Astrocyte of the spinal cord (primary cell): Measurements from ENCODE around the gene ATRIP.

Experiments
- DNase-seq: peaks from one replicate; pipeline ENCODE4 v3.0.0; 2011; ENCODE audit warnings: low read depth, low spot score
- H3K4me3 ChIP-seq: 2 replicates; pipeline ENCODE4 v1.5.1; 2011; ENCODE audit warnings: low read depth, mild to moderate bottlenecking, low read length, moderate library complexity
- in situ Hi-C: cut with HindIII; loops from 2 replicates; pipeline ENCODE4 v1.10.0; 2017; ENCODE audit warnings: low sequenced_read_pairs
- TF ChIP-seq, protein P1 (sequence below): IDR thresholded peaks from 2 replicates; pipeline ENCODE4 v1.5.1; 2012; ENCODE audit warnings: low read depth, mild to moderate bottlenecking, low read length, inconsistent platforms

The ATRIP gene

DNA sequence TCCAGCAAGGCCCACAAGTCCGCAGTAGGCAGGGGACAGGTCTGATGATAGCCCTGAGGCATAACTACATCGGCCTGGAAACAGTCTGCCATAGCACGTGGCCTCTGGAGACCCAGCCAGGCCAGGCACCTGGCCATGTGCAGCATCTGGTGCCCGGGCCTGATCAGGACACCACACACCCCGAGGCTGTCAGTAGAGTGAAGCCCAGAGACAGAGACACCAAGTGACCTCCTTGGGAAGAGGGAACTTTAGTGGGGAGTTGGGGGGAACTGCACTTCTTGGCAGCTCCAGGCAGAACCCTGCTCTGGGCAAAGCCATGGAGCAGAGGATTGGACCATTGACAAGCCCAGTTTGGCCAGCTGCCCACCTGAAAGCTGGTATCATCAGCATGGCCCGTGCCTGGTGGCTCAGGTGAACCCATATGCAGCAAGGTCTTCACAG is 56.2 kb downstream of the ATRIP start:
- in situ Hi-C loops: no loop called here

DNA sequence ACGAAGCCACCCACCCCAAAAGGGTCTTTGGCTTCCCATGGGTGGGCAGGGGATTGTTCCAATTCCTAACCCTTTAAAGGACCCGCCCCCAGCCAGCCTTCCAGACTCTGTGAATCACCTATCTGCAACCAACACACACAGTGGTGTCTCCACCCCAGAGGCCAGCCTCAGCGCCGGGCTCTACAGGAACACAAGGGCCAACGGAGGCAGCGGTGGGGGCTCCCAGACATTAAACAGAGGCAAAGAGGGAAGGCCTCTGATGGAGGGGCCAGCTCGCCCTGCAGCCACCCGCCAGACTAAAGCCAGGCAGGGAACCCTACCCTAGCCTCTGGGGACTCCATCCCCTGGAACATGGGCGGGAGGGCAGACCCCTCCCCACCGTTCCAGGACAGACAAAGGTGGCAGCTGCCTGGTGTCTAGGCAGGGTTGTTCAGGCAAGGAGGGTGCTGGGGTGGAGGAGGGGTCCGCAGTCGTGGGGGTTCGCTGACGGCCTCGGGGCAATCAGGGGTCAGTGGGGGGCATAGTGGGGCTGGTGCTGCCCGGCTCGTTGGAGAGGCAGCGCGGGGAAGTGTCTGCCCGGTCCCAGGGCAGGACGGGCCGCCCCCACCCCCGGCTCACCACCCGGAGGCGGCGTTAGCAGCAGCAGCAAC is 57.0 kb downstream of the ATRIP start:
- in situ Hi-C loops: no loop called here
- TF ChIP-seq, protein P1, sequence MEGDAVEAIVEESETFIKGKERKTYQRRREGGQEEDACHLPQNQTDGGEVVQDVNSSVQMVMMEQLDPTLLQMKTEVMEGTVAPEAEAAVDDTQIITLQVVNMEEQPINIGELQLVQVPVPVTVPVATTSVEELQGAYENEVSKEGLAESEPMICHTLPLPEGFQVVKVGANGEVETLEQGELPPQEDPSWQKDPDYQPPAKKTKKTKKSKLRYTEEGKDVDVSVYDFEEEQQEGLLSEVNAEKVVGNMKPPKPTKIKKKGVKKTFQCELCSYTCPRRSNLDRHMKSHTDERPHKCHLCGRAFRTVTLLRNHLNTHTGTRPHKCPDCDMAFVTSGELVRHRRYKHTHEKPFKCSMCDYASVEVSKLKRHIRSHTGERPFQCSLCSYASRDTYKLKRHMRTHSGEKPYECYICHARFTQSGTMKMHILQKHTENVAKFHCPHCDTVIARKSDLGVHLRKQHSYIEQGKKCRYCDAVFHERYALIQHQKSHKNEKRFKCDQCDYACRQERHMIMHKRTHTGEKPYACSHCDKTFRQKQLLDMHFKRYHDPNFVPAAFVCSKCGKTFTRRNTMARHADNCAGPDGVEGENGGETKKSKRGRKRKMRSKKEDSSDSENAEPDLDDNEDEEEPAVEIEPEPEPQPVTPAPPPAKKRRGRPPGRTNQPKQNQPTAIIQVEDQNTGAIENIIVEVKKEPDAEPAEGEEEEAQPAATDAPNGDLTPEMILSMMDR: no peak
- peak overlapping the region; percentile 77 for H3K4me3 ChIP-seq
- peak; percentile 48 for DNase-seq

More for the DNA sequence above, 56.2 kb downstream of the ATRIP start:
- DNase-seq: no peak
- TF ChIP-seq, protein P1: no peak
- H3K4me3 ChIP-seq: peak overlapping the region; percentile 77

DNA sequence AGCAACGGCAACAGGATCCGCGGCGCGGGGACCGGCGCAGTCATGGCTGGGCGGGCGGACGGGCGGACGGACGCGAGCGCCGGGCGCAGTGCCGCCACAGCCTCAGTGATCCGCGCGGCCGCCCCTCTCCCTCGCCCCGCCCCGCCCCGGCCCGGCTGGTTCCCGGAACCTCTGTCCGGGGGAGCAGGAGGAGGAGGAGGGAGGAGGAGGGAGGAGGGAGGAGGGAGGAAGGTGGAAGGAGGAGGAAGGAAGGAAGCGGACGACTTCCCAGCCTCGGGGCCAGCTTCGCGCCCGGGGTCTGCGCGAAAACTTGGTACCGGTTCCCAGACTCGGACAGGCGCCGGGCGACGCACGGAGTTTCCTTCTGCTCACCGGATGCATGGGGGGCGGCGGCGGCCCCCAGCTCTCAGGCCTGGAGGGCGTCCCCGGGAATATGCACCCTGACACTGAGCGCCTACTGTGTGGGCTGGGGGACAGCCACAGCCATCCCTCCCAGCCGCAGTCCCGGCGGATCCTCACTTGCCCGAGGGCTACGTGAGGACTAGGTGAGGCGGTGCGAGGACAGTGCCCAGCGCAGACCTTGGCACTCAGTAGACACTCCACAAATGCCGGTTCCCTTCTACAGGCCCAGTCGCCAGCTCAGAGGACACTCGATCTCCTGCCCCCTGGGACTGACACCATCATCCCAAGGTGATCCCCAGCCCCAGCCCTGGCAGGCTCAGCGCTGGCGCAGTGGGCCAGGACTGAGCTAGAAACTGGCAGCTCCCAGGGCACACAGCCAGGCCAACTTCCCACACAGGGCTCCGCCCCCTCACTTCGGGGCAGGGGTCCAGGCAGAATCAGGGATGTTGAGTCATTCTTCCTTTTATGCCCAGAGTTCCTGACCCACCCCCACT is 57.8 kb downstream of the ATRIP start, which contains the start of gene SHISA5:
SHISA5 (minus strand) TSS at position 124 of the 896 bp plus-strand sequence; CDS start at position 44, 80 bp downstream.
- TF ChIP-seq, protein P1: no peak
- peak within 1 kb of the TSS; percentile 77 for H3K4me3 ChIP-seq
- in situ Hi-C loops: no loop called here
- DNase-seq: peak; percentile 66

DNA sequence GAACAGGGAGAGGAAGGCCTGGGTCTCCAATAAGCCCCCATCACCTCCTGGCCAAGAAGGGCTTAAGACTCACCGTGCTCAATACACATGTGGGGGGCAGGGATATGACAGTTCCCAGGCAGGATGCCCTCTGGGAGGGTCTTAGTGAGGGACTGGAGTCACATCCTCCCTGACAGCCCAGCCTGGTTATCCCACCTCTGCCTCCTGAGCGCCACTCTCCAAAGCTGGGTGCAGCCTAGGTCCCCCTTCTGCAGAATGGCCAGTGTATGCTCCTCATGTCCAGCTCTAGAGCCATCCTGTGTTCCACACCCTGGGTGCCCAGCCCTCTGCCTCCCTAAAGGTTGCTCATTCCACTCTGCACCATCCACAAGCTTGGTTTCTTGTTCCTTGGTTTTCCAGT is 58.6 kb downstream of the ATRIP start:
- TF ChIP-seq, protein P1: no peak
- in situ Hi-C loops: no loop called here
- no peak for DNase-seq
- no peak overlapping the region for H3K4me3 ChIP-seq

DNA sequence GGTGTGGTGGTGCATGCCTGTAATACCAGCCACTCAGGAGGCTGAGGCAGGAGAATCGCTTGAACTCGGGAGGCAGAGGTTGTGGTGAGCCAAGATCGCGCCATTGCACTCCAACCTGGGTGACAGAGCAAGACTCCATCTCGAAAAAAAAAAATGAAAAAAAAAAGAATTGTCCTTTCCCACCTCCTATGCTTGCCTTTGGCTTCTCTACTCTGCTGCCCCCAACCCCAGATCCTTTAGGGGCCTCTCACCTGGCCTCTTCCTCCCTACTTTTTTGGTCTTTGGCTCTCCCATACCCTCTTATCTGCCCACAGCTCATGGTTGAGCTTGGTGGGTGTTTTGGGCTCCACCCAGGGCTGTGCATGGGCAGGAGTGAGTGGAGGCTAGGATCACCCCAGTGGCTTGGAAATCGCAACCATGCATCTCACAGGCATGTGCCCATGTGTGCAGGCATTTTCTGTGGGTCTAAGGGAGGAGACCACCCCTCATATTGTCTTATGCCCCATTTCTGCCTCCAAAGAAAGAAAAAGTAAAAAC is 59.5 kb downstream of the ATRIP start:
- H3K4me3 ChIP-seq: no peak overlapping the region
- TF ChIP-seq, protein P1: no peak
- in situ Hi-C loops: no loop called here
- no peak for DNase-seq

DNA sequence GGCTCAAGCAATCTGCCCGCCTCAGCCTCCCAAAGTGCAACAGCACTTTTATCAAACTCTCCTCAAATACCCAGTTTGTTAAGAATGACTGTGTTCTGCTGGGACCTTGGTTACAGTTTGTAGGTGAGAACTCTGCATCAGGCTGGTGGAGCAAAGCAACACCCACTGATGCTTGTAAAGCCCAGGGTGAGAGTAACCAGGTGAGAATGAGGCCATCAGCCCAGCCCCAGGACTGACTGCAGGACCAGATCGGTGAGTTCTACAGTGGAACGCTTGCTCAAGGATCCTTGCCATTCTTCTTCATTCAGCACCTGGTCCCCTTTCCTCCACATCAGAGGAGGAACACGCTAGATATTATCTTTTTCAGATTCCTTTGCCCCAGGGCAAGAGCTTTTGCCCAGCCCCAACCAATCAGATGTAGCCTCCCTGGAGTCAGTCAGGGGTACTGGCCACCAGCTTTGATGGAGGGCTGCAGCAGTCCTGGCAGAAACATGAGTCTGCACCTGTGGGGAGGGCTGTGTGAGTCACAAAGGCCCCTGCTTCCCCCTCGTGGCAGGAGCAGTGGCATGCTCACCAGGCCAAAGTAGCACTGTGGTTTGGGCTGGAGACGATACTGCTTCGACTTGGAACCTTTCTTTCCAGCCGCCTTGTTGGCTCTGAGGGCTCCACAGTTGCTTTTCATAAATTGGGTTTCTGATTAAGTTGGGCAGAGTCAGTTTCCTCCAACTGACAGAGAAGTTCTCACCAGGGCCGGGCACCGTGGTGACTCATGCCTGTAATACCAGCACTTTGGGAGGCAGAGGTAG is 60.9 kb downstream of the ATRIP start:
- TF ChIP-seq, protein P1: peak; percentile 70
- in situ Hi-C loops: no loop called here
- H3K4me3 ChIP-seq: no peak overlapping the region
- DNase-seq: peak; percentile 77
